ENCODE data around the gene UPF3A. TPM values are rescaled to one million over a fixed set of nuclear protein-coding genes. Genes with fewer than 3 reads are reported as not detected.

Gene UPF3A
- total RNA-seq (2022; extraction: Qiagen RNA extraction): 29.4 to 34.1 TPM (median 30.7 TPM) in 5 replicates

GRCh38 chr13:114281351-114282040, at the start of gene UPF3A:
Gene UPF3A, plus strand, starts transcription at chr13:114281601. Its CDS starts 39 bp downstream, at chr13:114281640.

GRCh38 chr13:114234645-114235421, 46.6 kb upstream of the UPF3A start, which contains the start of gene CDC16:
Gene CDC16, plus strand, starts transcription at chr13:114234897. Its CDS starts 188 bp downstream, at chr13:114235085.

GRCh38 chr13:114314074-114314912, 32.9 kb downstream of the UPF3A start, which contains the start of gene CHAMP1:
Gene CHAMP1, plus strand, starts transcription at chr13:114314503. Its CDS starts 9,340 bp downstream, at chr13:114323843.

Other genes starting within 250 kb of the UPF3A start
- 10.1 to 14.3 TPM (median 12.8 TPM) in 5 replicates for gene RASA3, start 149.0 kb upstream of the UPF3A start, total RNA-seq (2022; extraction: Qiagen RNA extraction)
- gene CFAP97D2, start 102.3 kb upstream of the UPF3A start, total RNA-seq (2022; extraction: Qiagen RNA extraction): 0.18 TPM in 1 of 5 replicates, not detected in the others
- gene CDC16, start 46.7 kb upstream of the UPF3A start, total RNA-seq (2022; extraction: Qiagen RNA extraction): 37.7 to 41.7 TPM (median 40.8 TPM) in 5 replicates
- 18.4 to 23.0 TPM (median 22.3 TPM) in 5 replicates for gene CHAMP1, start 32.9 kb downstream of the UPF3A start, total RNA-seq (2022; extraction: Qiagen RNA extraction)

Measured in A549 treated with CORT108297 at 1 μM for 4 hours (cell line).